HG02759 (cell line): ENCODE results near the gene LILRB4.
"Not testable (repeated sequence)": the region's sequence is repeated elsewhere in the genome, so short reads cannot be mapped to it uniquely, and the experiment has no call there.

Source experiments
- ATAC-seq: cut with Tn5 transposase; IDR thresholded peaks from one replicate; pipeline ENCODE4 v1.9.1; 2021; ENCODE audit warnings: mild to moderate bottlenecking, moderate library complexity; ENCODE audit not compliant: unreplicated experiment

LILRB4 gene

DNA sequence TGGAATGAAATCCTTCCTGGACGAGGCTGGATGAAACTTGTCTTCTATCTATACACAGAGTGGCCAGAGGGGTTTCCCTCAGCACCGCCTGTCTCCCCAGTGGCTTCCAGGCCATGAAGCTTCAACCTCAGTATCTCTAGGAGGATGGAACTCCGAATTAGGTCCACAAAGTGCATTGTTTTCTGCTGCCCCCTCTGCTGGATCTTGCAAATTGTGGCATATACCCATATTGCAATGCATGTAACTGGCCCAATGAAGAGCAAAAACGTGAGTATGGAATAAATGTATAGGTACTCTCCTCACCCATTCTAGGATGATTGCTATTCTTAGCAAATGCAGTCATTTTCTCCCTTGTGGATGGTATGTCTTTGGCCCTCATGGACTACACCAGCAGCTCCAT is 14.7 kb upstream of the LILRB4 start:
- no peak for ATAC-seq

- ATAC-seq, result no peak
Observed at GRCh38 chr19:54650108-54650655, 12.6 kb upstream of the LILRB4 start.

DNA sequence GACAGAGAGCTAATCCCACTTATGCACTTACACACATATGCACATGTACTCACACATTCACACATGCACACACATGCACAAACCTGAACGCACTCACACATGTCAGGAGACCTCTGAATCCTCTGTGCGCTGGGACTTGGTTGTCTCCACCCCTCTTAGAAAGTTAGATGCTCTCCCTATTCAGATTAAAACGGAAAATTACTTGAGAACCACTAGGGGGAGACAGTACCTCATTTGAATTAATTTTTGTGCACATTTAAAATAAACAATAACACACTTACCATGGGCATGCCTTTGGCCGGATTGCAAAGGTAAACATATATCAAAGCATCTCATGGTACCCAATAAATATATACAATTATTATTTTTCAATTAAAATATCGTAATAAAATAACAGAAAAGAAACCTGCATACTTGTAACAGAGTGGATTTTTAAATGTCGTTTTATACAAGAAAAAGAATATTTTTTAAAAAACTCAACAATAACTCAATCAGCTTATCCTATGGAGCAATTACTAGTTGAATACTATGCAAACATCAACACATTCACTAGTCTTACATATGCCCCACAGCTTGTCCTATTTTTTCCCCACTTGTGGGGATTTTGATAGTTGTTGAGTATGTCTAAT is 9.5 kb upstream of the LILRB4 start:
- ATAC-seq, result no peak

DNA sequence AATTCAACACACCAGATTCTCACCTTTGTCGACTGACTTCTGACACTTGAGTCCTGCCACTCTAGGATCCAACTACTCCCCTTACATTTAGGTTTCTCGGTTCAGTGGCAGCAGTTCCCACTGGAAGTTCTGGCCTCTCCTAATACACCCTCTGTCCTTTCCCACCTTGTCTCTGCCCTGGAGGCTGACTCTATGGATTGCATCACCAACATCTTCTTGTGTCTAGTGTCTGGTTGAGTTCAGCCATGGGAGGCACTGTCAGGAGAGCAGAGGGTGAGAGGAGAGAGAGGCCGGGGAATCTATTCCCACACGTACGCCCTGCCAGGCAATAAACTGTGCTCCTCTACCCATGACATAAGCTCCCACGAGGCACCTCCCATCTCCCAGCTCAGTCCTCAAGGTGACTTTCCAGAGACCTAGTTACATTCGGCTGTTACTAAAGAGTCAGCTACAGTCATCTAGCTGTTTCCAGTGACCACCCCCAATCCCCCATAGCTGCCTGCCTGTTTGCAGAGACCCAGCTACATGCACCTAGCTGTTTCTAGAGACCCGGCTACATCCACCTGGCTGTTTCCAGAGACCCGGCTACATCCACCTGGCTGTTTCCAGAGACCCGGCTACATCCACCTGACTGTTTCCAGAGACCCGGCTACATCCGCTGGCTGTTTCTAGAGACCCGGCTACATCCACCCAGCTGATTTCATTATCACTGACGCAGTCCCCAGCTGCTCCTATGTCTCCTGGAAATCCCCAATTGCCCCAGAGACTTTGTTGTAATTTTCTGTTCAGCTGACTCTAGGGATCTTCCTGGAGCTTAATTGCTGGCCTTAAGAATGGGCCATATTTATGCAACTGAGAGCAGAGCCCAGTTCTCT is 8.1 kb upstream of the LILRB4 start:
- ATAC-seq, result no peak

- no peak for ATAC-seq
Observed at GRCh38 chr19:54659300-54659699, 3.5 kb upstream of the LILRB4 start.

DNA sequence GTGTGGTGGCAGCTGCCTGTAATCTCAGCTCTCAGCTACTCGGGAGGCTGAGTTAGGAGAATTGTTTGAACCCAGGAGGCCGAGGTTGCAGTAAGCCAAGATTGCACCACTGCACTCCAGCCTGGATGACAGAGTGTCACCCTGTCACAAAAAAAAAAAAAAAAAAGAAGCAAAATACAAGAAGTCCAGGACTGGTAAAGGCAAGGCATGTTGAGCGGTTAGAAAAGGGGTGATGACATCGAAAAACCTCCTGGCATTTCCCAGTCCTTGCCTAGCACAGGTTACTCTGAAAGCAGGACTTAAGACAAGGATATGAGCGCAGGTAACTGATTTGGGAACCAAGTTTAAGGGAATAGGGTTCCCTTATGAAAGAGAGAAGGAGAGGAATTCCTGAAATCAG is 2.5 kb upstream of the LILRB4 start:
- no peak for ATAC-seq

GRCh38 chr19:54660964-54661363 is 1.8 kb upstream of the LILRB4 start:
- no peak for ATAC-seq

DNA sequence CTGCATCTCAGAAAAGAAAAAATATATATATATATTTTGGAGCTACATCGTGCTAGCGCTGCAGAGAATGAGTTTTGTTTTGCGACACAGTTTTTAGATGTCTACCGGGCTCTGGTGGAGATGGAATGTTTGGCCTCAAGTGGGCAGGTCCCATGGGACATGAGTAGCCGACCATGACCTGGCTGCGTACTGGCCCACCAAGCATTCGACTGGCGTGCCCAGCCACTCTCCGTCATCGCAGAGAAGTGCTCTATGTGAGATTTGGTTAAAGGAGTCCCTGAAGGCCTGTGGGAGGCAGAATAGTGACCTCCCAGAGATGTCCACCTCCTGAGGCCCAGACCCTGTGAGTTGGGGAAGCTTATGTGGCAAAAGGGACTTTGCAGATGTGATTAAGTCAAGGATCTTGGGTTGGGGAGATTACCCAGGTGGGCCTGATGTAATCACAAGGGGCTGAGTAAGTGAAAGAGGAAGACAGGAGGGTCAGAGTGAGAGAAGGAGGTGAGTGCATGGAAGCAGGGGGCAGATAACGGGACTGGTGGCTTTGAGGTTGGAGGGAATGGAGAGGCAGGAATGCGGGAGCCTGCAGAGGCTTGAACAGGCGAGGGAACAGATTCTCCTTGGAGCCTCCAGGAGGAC is 821 bp upstream of the LILRB4 start:
- ATAC-seq, result no peak

DNA sequence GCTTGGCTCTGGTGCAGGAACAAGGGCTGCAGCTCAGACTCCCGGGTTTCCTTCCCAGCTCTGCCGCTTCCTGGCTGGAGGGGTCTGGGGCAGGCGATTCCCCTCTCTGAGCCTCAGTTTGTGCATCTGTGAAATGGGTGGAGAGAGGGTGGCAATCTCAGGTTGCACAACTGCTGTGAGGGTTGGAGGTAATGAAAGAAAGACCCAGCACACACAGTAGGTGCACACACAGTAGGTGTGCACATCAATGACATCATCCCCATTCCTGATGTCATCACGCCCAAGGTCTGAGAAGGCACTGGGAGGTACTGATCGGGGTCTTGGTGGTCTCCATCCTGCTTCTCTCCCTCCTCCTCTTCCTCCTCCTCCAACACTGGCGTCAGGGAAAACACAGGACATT is 2.7 kb downstream of the LILRB4 start:
- no peak for ATAC-seq

GRCh38 chr19:54667217-54667616 is 4.4 kb downstream of the LILRB4 start:
- ATAC-seq, result no peak

GRCh38 chr19:54668353-54668752 is 5.6 kb downstream of the LILRB4 start:
- ATAC-seq, result no peak

- ATAC-seq, result no peak
Observed at GRCh38 chr19:54670576-54671357, 8.0 kb downstream of the LILRB4 start.

DNA sequence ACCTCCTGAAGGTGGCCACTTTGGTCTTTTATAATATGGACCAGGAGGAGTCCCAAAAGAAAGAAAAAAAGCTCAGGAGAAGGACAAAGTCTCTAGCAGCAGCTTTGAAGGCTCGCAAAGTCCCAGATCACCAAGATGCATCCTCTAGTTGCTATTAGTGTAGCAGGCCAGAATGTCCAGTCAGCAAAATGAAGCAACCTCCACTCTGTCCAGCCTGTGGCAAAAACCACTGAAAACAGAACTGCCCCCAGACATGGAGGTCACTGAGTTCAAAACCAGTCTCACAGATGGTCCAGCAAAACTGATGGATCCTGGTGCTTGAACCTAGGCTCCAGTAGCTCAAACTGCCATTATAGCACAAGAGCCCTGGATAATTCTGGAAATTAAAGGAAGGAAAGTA is 10.4 kb downstream of the LILRB4 start:
- ATAC-seq, result no peak

DNA sequence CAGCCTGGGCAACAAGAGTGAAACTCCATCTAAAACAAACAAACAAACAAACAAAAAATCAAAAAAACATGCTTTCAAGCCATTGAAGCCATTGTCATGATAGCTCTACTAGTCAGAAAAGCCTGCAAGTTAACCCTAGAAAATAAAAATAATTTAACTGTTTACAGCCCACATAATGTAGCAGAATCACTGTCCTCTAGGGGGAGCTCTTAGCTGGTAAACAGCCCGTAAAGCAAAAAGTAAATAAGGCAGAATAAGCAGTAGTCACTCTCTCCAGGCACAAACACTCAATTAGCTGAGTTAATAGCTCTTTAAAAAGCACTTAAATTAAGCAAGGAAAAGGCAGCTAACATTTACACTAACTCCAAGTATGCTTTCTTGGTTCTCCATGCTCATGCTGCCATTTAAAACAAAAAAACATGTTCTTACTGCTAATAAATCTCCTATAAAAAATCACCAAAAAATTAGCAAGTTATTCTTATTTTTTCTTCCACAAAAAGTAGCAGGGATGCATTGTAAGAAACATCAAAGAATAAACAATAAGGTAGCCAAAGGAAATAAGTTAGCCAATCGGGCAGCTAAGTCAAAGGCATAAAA is 11.3 kb downstream of the LILRB4 start:
- ATAC-seq, result no peak

DNA sequence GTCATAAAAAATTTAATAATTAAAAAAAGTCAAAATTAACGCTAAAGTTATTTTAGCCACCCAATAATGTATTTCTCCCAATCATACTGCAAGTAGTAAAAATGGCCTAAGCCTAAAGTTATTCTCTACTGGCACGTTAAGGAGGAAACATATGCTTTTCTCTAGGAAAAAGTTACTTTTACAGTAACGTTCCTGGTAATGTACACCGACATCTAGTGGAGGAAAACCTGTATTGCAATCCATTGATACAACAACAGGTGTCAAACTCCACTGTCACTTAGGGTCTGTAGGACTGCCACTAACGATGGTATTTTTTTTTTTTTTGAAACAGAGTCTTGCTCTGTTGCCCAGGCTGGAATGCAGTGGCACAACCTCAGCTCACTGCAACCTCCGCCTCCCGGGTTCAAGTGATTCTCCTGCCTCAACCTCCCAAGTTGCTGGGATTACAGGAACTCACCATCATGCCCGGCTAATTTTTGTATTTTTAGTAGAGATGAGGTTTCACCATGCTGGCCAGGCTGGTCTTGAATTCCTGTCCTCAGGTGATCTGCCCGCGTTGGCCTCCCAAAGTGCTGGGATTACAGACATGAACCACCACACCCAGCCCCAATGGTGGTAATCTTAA is 13.5 kb downstream of the LILRB4 start:
- not testable (repeated sequence) for ATAC-seq

GRCh38 chr19:54677217-54677616 is 14.4 kb downstream of the LILRB4 start:
- no peak for ATAC-seq

- not testable (repeated sequence) for ATAC-seq
Observed at GRCh38 chr19:54681596-54681995, 18.8 kb downstream of the LILRB4 start.

DNA sequence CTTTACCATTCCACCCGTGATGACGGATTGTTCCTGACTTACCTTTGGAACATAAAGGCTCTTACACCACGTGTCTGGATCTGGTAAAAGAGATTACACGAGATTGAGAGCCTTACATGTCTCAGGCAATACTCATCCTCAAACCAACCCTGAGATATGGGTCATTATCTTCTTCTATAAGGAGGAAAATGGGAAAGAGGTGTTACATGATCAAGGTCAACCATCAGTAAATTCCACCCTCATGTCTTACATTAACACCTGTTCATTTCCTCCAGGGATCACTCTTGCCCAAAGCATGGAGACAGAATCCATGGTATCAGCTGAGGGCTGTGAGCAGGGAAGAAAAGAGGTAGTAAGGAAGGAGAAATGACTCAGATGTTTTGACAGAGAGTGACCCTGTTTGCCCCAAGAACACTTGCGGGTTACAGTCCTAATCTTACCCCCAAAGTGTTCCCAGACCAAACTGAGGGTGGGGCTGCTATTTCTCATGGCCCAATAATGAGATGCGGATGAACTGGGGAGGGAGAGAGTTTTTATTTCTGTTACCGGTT is 19.6 kb downstream of the LILRB4 start:
- no peak for ATAC-seq

- ATAC-seq, result no peak
Observed at GRCh38 chr19:54684527-54684926, 21.7 kb downstream of the LILRB4 start.
